Lower leg skin (tissue), 3 donors: Measurements from ENCODE around the gene DKC1.

ENCODE experiments used
- POLR2A ChIP-seq, 2 donors: fragments of 450-650 bp; IDR thresholded peaks; one replicate each; pipeline ENCODE4 v1.6.1; 2016 to 2017; ENCODE audit warnings: antibody characterized with exemption in 2 of 2, mild to moderate bottlenecking in 1 of 2, moderate library complexity in 1 of 2
- TF ChIP-seq, protein P1 (sequence below), 3 donors: fragments of 450-650 bp; IDR thresholded peaks; one replicate each; pipeline ENCODE4 v1.5.1; 2016; ENCODE audit warnings: antibody characterized with exemption in 3 of 3, mild to moderate bottlenecking in 3 of 3, moderate library complexity in 2 of 3

DNA sequence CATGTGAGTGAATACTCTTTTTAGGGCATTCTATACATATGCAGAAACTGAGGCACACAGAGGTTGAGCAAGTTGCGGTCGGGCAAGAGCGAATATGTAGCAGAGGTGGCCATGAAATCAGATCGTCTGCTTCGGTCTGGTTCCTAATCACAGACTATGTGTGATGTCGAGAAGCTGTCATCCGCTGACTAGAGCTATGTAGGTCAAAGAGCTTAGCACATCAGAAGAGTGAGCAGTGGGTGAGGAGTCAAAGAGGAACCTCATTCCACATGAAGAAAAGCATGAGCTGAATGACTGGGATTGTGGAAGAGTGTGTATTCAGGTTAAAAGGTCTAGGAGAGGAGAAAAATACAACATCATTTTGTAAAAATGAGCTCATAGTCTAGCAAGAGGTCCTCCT, 30.8 kb upstream of the DKC1 start:
- no peak for TF ChIP-seq POLR2A (IDR thresholded peaks at IDR 0.05)
- TF ChIP-seq, protein P1, sequence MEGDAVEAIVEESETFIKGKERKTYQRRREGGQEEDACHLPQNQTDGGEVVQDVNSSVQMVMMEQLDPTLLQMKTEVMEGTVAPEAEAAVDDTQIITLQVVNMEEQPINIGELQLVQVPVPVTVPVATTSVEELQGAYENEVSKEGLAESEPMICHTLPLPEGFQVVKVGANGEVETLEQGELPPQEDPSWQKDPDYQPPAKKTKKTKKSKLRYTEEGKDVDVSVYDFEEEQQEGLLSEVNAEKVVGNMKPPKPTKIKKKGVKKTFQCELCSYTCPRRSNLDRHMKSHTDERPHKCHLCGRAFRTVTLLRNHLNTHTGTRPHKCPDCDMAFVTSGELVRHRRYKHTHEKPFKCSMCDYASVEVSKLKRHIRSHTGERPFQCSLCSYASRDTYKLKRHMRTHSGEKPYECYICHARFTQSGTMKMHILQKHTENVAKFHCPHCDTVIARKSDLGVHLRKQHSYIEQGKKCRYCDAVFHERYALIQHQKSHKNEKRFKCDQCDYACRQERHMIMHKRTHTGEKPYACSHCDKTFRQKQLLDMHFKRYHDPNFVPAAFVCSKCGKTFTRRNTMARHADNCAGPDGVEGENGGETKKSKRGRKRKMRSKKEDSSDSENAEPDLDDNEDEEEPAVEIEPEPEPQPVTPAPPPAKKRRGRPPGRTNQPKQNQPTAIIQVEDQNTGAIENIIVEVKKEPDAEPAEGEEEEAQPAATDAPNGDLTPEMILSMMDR (IDR thresholded peaks at IDR 0.05): no peak
